ENCODE measurements around the gene ABCA7.

DNA sequence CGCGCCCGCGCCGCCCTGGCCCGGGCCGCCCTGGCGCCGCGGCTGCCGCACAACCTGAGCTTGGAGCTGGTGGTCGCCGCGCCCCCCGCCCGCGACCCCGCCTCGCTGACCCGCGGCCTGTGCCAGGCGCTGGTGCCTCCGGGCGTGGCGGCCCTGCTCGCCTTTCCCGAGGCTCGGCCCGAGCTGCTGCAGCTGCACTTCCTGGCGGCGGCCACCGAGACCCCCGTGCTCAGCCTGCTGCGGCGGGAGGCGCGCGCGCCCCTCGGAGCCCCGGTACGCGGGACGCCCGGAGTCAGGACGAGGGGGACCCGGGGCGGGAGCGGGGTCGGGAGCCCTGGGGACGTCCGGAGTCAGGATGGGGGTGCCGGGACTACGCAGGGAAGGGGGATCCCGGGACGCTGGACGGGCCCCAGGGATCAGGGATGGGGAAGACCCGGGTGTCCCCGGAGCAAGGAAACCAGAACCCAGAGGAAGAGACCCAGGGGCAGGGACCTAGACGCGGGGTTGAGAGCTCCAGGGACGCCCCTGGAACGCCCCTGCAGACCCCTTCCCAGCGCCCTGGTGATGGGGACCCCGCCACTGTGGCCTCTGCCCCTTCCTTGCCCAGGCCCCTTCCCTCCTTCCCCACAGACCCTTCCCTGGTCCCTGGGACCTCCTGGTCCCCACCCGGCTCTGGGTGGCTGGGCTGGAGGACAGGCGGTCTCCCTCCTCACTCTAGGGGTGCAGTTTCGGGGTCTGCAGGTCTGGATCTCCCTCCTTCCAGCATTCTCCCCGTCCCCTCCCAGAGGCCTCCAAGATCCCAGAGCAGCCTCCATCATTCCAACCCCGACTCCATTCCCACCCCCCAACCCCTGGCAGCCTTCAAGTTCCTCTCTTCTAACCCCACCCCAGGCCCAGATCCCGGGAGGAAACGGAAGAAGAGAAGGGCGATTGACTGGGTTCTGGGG lies 39.0 kb upstream of the ABCA7 start:
- TF ChIP-seq TAF1 (IDR thresholded peaks at IDR 0.05; ENCODE audit: low read depth, low read length) (no peak), POLR2AphosphoS5 (IDR thresholded peaks at IDR 0.05; ENCODE audit: low read depth, low read length) (no peak), POLR2A (IDR thresholded peaks at IDR 0.05; ENCODE audit: low read depth, low read length) (no peak), SPI1 (IDR thresholded peaks at IDR 0.05; ENCODE audit: low read depth, low read length) (no peak), PAX5 (IDR thresholded peaks at IDR 0.05; ENCODE audit: insufficient read depth, low read length, severe bottlenecking) (no peak)

Data from GM12891 (cell line).